K562 (cell line): ENCODE results near the gene SERHL2. TPM values are rescaled to one million over a fixed set of nuclear protein-coding genes. Genes with fewer than 3 reads are reported as not detected.
A peak's percentile ranks its signal among the peaks of the same experiment; 100 is the strongest.

Experiments used
- CHD2 ChIP-seq: IDR thresholded peaks from 2 replicates; pipeline ENCODE4 v1.6.1; 2011; ENCODE audit warnings: low read depth, low read length
- COPS2 ChIP-seq: fragments of 450-650 bp; conservative IDR thresholded peaks from 2 replicates; pipeline ENCODE4 v1.6.1; 2016; ENCODE audit warnings: mild to moderate bottlenecking, moderate library complexity
- GATAD2A ChIP-seq: fragments of 450-650 bp; IDR thresholded peaks from 2 replicates; pipeline ENCODE4 v1.6.1; 2017
- KLF13 ChIP-seq: fragments of 450-650 bp; IDR thresholded peaks from 2 replicates; pipeline ENCODE4 v1.6.1; 2016; ENCODE audit warnings: missing genetic modification characterization, low read depth, mild to moderate bottlenecking, missing compliant biosample characterization, moderate library complexity, borderline replicate concordance
- PHF20 ChIP-seq: fragments of 450-650 bp; IDR thresholded peaks from 2 replicates; pipeline ENCODE4 v1.6.1; 2018; ENCODE audit not compliant: partially characterized antibody
- RHOXF2B ChIP-seq: fragments of 250-450 bp; sonication (Bioruptor Pico); conservative IDR thresholded peaks from 2 replicates; pipeline ENCODE4 v1.5.1; 2021
- SMARCC2 ChIP-seq: fragments of 450-650 bp; IDR thresholded peaks from 2 replicates; pipeline ENCODE4 v1.6.1; 2017; ENCODE audit warnings: antibody characterized with exemption, moderate library complexity, mild to moderate bottlenecking, low read depth
- ZNF445 ChIP-seq: fragments of 250-450 bp; sonication (Bioruptor Pico); IDR thresholded peaks from 2 replicates; pipeline ENCODE4 v1.4.0; 2020; ENCODE audit warnings: low read depth, mild to moderate bottlenecking, moderate library complexity
- ZNF780A ChIP-seq: fragments of 250-450 bp; sonication (Bioruptor Pico); IDR thresholded peaks from 2 replicates; pipeline ENCODE4 v1.5.0; 2021; ENCODE audit warnings: mild to moderate bottlenecking
- polyA plus RNA-seq, 8 experiments: library from polyadenylated mRNA; depleted of rRNA in 4 of 8; stranded (reverse) in 5 of 8; unstranded in 3 of 8; fragments of >200 nt; fragmentation: Nextera tagmentation in 2 of 8; fragmentation: Illumina TruSeq in 1 of 8; extraction: Ambion mirVana in 2 of 8; extraction: Trizol in 1 of 8; gene quantifications; 2 replicates each; pipeline versions ENCODE4 v1.2.1 to v1.2.3, GENCODE V29; 2011 to 2014; ENCODE audit warnings: inconsistent platforms in 1 of 8, missing spikeins in 1 of 8
- total RNA-seq, 7 experiments: library from RNA; depleted of rRNA in 6 of 7; stranded (reverse); fragments of >200 nt in 6 of 7; fragmentation: Illumina TruSeq in 2 of 7; extraction: Trizol in 2 of 7; gene quantifications; 2 replicates each; pipeline versions ENCODE4 v1.2.1 to v1.2.3, GENCODE V29; 2011 to 2021; ENCODE audit warnings: low replicate concordance in 1 of 7
- TF ChIP-seq, protein P1 (sequence below), 2 experiments: fragments of 450-650 bp in 1 of 2; sonication (generic) in 1 of 2; formaldehyde crosslinking in 1 of 2; IDR thresholded peaks in 1 of 2; conservative IDR thresholded peaks in 1 of 2; 2 replicates each; pipeline versions ENCODE4 v1.6.1 to v1.8.1; 2016 to 2023; ENCODE audit warnings: mild to moderate bottlenecking in 2 of 2, moderate library complexity in 2 of 2, inconsistent platforms in 1 of 2, missing genetic modification reagents in 1 of 2
- TF ChIP-seq, protein P2 (sequence below): fragments of 450-650 bp; IDR thresholded peaks from 2 replicates; pipeline ENCODE4 v1.6.1; 2016; ENCODE audit warnings: mild to moderate bottlenecking
- TF ChIP-seq, protein P3 (sequence below): fragments of 450-650 bp; IDR thresholded peaks from 2 replicates; pipeline ENCODE4 v1.6.1; 2016; ENCODE audit warnings: antibody characterized with exemption
- TF ChIP-seq, protein P4 (sequence below): fragments of 250-450 bp; sonication (Bioruptor Pico); IDR thresholded peaks from 2 replicates; pipeline ENCODE4 v1.5.0; 2021; ENCODE audit warnings: mild to moderate bottlenecking, moderate library complexity
- TF ChIP-seq, protein P5 (sequence below): fragments of 450-650 bp; formaldehyde crosslinking; IDR thresholded peaks from 2 replicates; pipeline ENCODE4 v1.4.0; 2020; ENCODE audit warnings: mild to moderate bottlenecking
- TF ChIP-seq, protein P6 (sequence below): fragments of 250-450 bp; sonication (Bioruptor Pico); IDR thresholded peaks from 2 replicates; pipeline ENCODE4 v1.5.1; 2021; ENCODE audit warnings: mild to moderate bottlenecking

Gene SERHL2
- total and polyA plus RNA-seq, 9 of the 15 experiments (the other 6 are each of a cell fraction or from before 2014, with no cell fraction given), result 19.9 to 62.6 (median 25.2) TPM

DNA sequence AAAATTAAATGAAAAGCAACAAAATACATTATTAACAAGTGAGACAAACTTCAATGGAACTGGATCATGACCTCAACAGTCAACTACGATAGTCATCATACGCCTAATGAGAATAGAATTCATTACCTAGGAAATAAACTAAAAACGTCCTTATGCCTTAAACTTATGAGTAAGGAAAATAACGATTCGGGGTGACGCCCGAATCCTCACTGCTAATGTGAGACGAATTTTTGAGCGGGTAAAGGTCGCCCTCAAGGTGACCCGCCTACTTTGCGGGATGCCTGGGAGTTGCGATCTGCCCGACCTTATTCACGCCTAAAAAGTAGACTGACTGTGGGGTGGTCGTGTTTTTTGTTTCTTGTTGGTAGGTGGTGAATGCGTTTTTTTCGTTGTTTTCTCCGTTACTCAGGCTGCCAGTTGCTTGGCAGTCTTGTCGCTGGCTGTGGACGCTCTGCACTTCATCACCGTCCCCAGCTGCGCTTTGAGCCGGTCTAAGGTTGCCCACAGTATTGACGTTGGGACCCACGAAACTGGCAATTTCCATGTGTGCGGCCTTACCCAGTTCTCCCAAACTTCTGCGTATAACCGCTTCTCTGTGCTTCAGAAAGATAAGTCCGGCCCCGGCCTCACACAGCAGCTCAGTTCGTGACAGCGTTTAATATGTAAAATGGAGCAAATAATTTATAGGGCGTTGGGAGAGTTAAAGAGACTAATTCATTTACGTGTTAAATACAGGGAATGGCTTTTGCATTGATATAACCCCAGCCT, 61.5 kb downstream of the SERHL2 start (continued):
- TF ChIP-seq, protein P1, sequence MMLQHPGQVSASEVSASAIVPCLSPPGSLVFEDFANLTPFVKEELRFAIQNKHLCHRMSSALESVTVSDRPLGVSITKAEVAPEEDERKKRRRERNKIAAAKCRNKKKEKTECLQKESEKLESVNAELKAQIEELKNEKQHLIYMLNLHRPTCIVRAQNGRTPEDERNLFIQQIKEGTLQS (IDR thresholded peaks at IDR 0.05), result peak; percentile 41; the same call in 1 of the 2 replicates
- TF ChIP-seq, protein P1 (CRISPR knock-in tag; conservative IDR thresholded peaks at IDR 0.05), result peak; percentile 96
- TF ChIP-seq, protein P2, sequence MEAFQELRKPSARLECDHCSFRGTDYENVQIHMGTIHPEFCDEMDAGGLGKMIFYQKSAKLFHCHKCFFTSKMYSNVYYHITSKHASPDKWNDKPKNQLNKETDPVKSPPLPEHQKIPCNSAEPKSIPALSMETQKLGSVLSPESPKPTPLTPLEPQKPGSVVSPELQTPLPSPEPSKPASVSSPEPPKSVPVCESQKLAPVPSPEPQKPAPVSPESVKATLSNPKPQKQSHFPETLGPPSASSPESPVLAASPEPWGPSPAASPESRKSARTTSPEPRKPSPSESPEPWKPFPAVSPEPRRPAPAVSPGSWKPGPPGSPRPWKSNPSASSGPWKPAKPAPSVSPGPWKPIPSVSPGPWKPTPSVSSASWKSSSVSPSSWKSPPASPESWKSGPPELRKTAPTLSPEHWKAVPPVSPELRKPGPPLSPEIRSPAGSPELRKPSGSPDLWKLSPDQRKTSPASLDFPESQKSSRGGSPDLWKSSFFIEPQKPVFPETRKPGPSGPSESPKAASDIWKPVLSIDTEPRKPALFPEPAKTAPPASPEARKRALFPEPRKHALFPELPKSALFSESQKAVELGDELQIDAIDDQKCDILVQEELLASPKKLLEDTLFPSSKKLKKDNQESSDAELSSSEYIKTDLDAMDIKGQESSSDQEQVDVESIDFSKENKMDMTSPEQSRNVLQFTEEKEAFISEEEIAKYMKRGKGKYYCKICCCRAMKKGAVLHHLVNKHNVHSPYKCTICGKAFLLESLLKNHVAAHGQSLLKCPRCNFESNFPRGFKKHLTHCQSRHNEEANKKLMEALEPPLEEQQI, result peak; percentile 21; the same call in 1 of the 2 replicates
- TF ChIP-seq SMARCC2 (no peak), ZNF780A (CRISPR knock-in tag) (peak; percentile 94), KLF13 (tag) (peak; percentile 73; the same call in 1 of the 2 replicates), ZNF445 (CRISPR knock-in tag) (peak; percentile 85; the same call in 1 of the 2 replicates), RHOXF2B (CRISPR knock-in tag) (peak; percentile 93), COPS2 (no peak), PHF20 (peak; percentile 49), CHD2 (peak; percentile 73), GATAD2A (0 out of 2 replicates have a peak, but pooled peaks have one; percentile 71)
- TF ChIP-seq, protein P3, sequence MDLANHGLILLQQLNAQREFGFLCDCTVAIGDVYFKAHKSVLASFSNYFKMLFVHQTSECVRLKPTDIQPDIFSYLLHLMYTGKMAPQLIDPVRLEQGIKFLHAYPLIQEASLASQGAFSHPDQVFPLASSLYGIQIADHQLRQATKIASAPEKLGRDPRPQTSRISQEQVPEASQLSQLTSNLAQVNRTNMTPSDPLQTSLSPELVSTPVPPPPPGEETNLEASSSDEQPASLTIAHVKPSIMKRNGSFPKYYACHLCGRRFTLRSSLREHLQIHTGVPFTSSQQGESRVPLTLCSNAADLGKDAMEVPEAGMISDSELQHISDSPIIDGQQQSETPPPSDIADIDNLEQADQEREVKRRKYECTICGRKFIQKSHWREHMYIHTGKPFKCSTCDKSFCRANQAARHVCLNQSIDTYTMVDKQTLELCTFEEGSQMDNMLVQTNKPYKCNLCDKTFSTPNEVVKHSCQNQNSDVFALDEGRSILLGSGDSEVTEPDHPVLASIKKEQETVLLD, result no peak; the same call in 1 of the 2 replicates
- TF ChIP-seq, protein P4, sequence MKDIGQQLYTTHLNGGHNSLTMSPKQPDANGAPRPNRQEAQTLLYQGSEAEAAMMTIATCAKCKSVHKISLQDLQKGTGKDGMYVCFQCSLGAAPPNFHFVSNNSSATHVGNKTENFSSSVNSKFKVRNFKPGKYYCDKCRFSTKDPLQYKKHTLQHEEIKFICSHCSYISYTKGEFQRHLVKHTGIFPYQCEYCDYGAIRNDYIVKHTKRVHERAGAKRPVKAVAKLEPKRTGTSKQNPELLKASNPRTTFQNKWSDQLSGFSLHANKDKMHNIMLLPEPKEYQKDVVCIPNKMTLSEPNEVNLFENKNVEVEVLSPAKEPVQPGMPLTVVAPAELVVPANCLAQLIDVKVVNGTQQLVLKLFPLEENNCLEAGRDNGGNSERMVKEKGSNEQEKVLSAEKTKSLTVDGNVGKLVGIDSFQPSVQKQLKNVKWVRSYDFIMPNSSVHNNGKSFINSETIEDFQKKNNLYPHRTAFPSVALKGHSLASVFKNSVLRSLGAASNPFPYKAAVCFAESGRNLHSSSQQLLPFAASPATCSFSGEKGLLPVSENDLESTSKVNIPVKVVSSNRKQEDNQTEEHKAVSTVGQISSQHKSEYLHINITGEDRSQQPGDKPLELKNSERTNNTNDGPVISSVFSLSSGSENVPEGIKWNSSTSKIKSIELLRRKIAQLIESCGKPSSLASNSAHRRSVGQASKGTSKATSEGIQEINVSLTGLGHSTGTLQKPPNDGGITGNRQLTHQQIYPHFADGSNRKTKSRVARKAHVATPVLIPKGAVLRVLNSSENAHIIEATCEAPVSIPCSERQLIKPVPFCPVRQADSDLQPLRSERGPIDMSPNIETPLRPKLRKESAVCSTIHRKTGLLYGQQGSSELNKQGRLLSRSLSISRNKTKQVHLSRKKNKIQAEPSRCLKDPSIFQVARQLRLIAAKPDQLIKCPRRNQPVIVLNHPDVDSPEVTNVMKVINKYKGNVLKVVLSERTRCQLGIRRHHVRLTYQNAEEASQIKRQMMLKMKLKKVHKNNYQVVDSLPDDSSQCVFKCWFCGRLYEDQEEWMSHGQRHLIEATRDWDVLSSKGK (CRISPR knock-in tag), result 0 out of 2 replicates have a peak, but pooled peaks have one; percentile 83
- TF ChIP-seq, protein P5, sequence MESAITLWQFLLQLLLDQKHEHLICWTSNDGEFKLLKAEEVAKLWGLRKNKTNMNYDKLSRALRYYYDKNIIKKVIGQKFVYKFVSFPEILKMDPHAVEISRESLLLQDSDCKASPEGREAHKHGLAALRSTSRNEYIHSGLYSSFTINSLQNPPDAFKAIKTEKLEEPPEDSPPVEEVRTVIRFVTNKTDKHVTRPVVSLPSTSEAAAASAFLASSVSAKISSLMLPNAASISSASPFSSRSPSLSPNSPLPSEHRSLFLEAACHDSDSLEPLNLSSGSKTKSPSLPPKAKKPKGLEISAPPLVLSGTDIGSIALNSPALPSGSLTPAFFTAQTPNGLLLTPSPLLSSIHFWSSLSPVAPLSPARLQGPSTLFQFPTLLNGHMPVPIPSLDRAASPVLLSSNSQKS (CRISPR knock-in tag), result no peak
- TF ChIP-seq, protein P6, sequence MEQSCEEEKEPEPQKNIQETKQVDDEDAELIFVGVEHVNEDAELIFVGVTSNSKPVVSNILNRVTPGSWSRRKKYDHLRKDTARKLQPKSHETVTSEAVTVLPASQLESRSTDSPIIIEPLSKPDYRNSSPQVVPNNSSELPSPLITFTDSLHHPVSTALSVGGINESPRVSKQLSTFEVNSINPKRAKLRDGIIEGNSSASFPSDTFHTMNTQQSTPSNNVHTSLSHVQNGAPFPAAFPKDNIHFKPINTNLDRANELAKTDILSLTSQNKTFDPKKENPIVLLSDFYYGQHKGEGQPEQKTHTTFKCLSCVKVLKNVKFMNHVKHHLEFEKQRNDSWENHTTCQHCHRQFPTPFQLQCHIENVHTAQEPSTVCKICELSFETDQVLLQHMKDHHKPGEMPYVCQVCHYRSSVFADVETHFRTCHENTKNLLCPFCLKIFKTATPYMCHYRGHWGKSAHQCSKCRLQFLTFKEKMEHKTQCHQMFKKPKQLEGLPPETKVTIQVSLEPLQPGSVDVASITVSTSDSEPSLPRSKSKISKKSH (CRISPR knock-in tag), result peak; percentile 84; the same call in 1 of the 2 replicates
